Spleen (tissue), 7 donors: ENCODE measurements around the gene SPRY2.

ENCODE experiments used
- POLR2A ChIP-seq, 3 donors: fragments of 450-650 bp; IDR thresholded peaks; one replicate each; pipeline ENCODE4 v1.5.1; 2017; ENCODE audit warnings: antibody characterized with exemption in 3 of 3, mild to moderate bottlenecking in 1 of 3
- POLR2AphosphoS5 ChIP-seq, 3 donors: sonication (generic); formaldehyde crosslinking; IDR thresholded peaks; one replicate each; pipeline ENCODE4 v1.5.1; 2017; ENCODE audit warnings: antibody characterized with exemption in 3 of 3
- TF ChIP-seq, protein P1 (sequence below), 11 experiments: fragments of 200-600 bp in 7 of 11; fragments of 450-650 bp in 4 of 11; sonication (generic) in 4 of 11; IDR thresholded peaks in 8 of 11; conservative IDR thresholded peaks in 3 of 11; 1 replicate in 7 of 11; 2 replicates in 4 of 11; pipeline versions ENCODE4 v1.4.0 to v1.8.0; 2016 to 2021; ENCODE audit warnings: antibody characterized with exemption in 11 of 11, inconsistent platforms in 4 of 11, mild to moderate bottlenecking in 1 of 11
- donor health status: DM: no; HTN: no; CAD: no; lungs with moderate emphysema.
- donor health status: DM: no; HTN: no; CAD: no.
- donor health status: DM: no; HTN: no; CAD: no.

DNA sequence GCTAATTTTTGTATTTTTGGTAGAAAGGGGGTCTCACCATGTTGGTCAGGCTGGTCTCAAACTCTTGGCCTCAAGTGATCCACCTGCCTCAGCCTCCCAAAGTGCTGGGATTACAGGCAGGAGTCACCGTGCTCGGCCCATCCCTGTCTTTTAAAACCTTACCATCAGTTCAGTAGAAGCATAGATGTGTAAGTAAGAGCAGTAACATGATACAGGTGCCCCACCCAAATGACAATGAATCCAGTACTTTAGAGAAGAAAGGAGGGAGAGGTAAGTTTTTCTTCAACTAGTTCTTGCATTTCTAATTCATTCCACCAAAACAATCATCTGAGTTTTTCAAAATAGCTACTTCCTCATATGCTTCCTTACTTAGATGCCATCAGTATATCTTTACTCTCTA is 21.9 kb downstream of the SPRY2 start:
- TF ChIP-seq, protein P1, sequence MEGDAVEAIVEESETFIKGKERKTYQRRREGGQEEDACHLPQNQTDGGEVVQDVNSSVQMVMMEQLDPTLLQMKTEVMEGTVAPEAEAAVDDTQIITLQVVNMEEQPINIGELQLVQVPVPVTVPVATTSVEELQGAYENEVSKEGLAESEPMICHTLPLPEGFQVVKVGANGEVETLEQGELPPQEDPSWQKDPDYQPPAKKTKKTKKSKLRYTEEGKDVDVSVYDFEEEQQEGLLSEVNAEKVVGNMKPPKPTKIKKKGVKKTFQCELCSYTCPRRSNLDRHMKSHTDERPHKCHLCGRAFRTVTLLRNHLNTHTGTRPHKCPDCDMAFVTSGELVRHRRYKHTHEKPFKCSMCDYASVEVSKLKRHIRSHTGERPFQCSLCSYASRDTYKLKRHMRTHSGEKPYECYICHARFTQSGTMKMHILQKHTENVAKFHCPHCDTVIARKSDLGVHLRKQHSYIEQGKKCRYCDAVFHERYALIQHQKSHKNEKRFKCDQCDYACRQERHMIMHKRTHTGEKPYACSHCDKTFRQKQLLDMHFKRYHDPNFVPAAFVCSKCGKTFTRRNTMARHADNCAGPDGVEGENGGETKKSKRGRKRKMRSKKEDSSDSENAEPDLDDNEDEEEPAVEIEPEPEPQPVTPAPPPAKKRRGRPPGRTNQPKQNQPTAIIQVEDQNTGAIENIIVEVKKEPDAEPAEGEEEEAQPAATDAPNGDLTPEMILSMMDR (IDR thresholded peaks at IDR 0.05 in 8 of 11, conservative IDR thresholded peaks at IDR 0.05 in 3 of 11) = no peak
- TF ChIP-seq POLR2A (IDR thresholded peaks at IDR 0.05) = no peak
- no peak for TF ChIP-seq POLR2AphosphoS5 (IDR thresholded peaks at IDR 0.05)
